Measurements from ENCODE around the gene PRELID3B. TPM values are rescaled to one million over a fixed set of nuclear protein-coding genes. Genes with fewer than 3 reads are reported as not detected.

PRELID3B gene
- total and polyA plus RNA-seq, 2 of the 8 experiments (the other 6 are each of a cell fraction or from before 2014, with no cell fraction given) = 8.1 to 50.5 TPM

- no peak for TF ChIP-seq EZH2 (IDR thresholded peaks at IDR 0.05; ENCODE audit: low read depth, low read length, severe bottlenecking)
Observed at GRCh38 chr20:59055302-59055701, 12.7 kb upstream of the PRELID3B start (continued).
